Heart left ventricle (tissue), 16 donors: ENCODE results near the gene OR2T2. TPM values are rescaled to one million over a fixed set of nuclear protein-coding genes. Genes with fewer than 3 reads are reported as not detected.
"Not testable (repeated sequence)": the region's sequence is repeated elsewhere in the genome, so short reads cannot be mapped to it uniquely, and the experiment has no call there.

Experiments
- ATAC-seq, 4 donors: fragments of 200-7000 bp; cut with Tn5 transposase; one replicate each; pipeline ENCODE4 v1.9.1; 2020 to 2022; ENCODE audit warnings: moderate library complexity in 4 of 4, mild to moderate bottlenecking in 3 of 4, moderate number of reproducible peaks in 1 of 4
- DNase-seq, 5 donors: peaks; one replicate each; pipeline ENCODE4 v3.0.0-alpha.2; 2020
- H3K27ac ChIP-seq, 12 donors: fragments of 200-600 bp; sonication (generic) in 4 of 12; one replicate each; pipeline versions ENCODE4 v1.5.0 to v1.8.0; 2016 to 2022; ENCODE audit warnings: mild to moderate bottlenecking in 2 of 12
- H3K27me3 ChIP-seq, 9 donors: fragments of 200-600 bp; sonication (generic) in 2 of 9; one replicate each; pipeline versions ENCODE4 v1.5.1 to v1.8.0; 2016 to 2022; ENCODE audit warnings: mild to moderate bottlenecking in 3 of 9
- H3K36me3 ChIP-seq, 9 donors: fragments of 200-600 bp; sonication (generic) in 2 of 9; one replicate each; pipeline versions ENCODE4 v1.5.0 to v1.8.0; 2018 to 2022; ENCODE audit warnings: mild to moderate bottlenecking in 2 of 9
- H3K4me1 ChIP-seq, 12 donors: fragments of 200-600 bp; sonication (generic) in 4 of 12; one replicate each; pipeline versions ENCODE4 v1.5.0 to v1.8.0; 2016 to 2022; ENCODE audit warnings: mild to moderate bottlenecking in 3 of 12
- H3K4me3 ChIP-seq, 12 donors: fragments of 200-600 bp; sonication (generic) in 4 of 12; one replicate each; pipeline versions ENCODE4 v1.5.0 to v1.8.0; 2017 to 2022; ENCODE audit warnings: mild to moderate bottlenecking in 9 of 12, moderate library complexity in 4 of 12
- H3K9me3 ChIP-seq, 12 donors: fragments of 200-600 bp; sonication (generic) in 4 of 12; one replicate each; pipeline versions ENCODE4 v1.5.0 to v1.8.0; 2016 to 2022; ENCODE audit warnings: mild to moderate bottlenecking in 1 of 12
- POLR2A ChIP-seq, 2 donors: fragments of 450-650 bp; IDR thresholded peaks; one replicate each; pipeline ENCODE4 v1.6.1; 2017; ENCODE audit warnings: antibody characterized with exemption in 2 of 2, mild to moderate bottlenecking in 2 of 2, moderate library complexity in 2 of 2
- WGBS, 4 donors: extraction: QIAGEN DNeasy Blood & Tissue Kit in 2 of 4; methylation state at CpG; one replicate each; pipeline versions ENCODE4 v1.1.5 to v1.1.7; 2013 to 2018; 5-methylcytosine and 5-hydroxymethylcytosine counted together
- intact Hi-C, 10 donors: fragments of 100-400 bp; cut with DNase I; formaldehyde crosslinking; loops; one replicate each; pipeline versions ENCODE4 v1.11.1 to v1.14.2; 2022
- long read RNA-seq, 3 donors: library from polyadenylated mRNA; unstranded; transcript quantifications; one replicate each; pipeline ENCODE4 v2.0.0, GENCODE V29; 2020 to 2021
- polyA plus RNA-seq, 2 donors: library from polyadenylated mRNA; stranded (reverse); fragments of 200-250 nt; gene quantifications; one replicate each; pipeline ENCODE4 v1.2.3, GENCODE V29; 2013
- total RNA-seq, 9 donors: library from RNA; depleted of rRNA in 2 of 9; stranded (reverse); fragments of >200 nt in 2 of 9; fragmentation: NEBNext Ultra II Directional in 3 of 9; extraction: Animal tissue kit (Norgen Biotek cat#: 25700) in 3 of 9; gene quantifications; one replicate each; pipeline versions ENCODE4 v1.1.0 to v1.2.4, GENCODE V29; 2016 to 2023
- TF ChIP-seq, protein P1 (sequence below), 12 donors: fragments of 200-600 bp; sonication (generic) in 4 of 12; IDR thresholded peaks; one replicate each; pipeline versions ENCODE4 v1.5.0 to v1.8.0; 2018 to 2022; ENCODE audit warnings: antibody characterized with exemption in 12 of 12, mild to moderate bottlenecking in 5 of 12
- donor health status: ischemic (EF 13 %, LVEDD 7.1; RV severe dilation, severe dysfunction).
- donor health status: healthy with polysubstance abuse.
- donor health status: DM: no; HTN: yes; CAD: no.
- donor health status: DM: no; HTN: no; CAD: no.
- donor health status: ischemic (EF 25% LVEDD 6.9; RV normal size, moderate dysfunction).
- donor health status: ischemic (EF 25% LVEDD 5.7; RV mildly dilated, moderate dysfunction).
- donor health status: healthy.
- donor health status: DM: yes; HTN: yes; CAD: no.
- donor health status: ischemic (EF 35%, LVEDD 5.7; RV mildly dilated, moderate dysfunction).
- donor health status: nonischemic (EF 11% LVEDD 7.7; RV severe dilation, severe dysfunction).
- donor health status: DM: yes; HTN: yes; CAD: no.
- donor health status: PGD.
- donor health status: ischemic (EF 29% LVEDD 5.4; RV normal size, mild dysfunction).
- donor health status: nonischemic (EF 23%, LVEDD 6.1; RV moderate dilation, normal function).

Gene OR2T2, protein sequence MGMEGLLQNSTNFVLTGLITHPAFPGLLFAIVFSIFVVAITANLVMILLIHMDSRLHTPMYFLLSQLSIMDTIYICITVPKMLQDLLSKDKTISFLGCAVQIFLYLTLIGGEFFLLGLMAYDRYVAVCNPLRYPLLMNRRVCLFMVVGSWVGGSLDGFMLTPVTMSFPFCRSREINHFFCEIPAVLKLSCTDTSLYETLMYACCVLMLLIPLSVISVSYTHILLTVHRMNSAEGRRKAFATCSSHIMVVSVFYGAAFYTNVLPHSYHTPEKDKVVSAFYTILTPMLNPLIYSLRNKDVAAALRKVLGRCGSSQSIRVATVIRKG
- total RNA-seq, result not detected
- polyA plus RNA-seq, result not detected
- long read RNA-seq, donor 1, result 0 reads
- long read RNA-seq, donor 2, result 0 reads
- long read RNA-seq, donor 3, result 0 reads

DNA sequence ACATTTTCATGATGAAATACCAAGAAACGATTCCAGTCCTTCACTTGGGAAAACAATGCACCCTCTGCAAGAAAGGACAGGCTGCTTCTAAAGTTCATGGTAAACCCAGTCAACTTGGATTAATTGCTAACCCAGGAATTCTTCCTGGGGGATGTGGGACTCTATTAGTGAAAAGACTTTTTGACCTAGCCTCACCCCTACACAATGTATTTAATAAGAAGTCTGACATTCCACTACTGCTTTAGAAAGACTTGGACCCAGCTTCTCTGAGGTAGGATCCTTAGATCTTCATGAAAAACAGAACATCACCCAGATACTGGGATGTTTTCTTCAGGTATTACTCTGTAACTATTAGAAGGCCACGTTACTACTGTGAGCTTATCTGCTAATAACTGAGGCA is at the start of gene OR2T2:
Gene OR2T2 (plus strand): TSS at position 239 of the 400 bp plus-strand sequence. CDS start 7,161 bp downstream, outside the sequence.
- intact Hi-C loops, result loop anchor here in 1 of 10 donors (10.0 kb wide), 1 partner anchor 199 kb away; the partner anchor contains the start of gene OR2T35
- not testable (repeated sequence) for H3K27me3 ChIP-seq, H3K4me1 ChIP-seq, ATAC-seq, H3K4me3 ChIP-seq, H3K36me3 ChIP-seq, DNase-seq, H3K9me3 ChIP-seq, H3K27ac ChIP-seq
- 62 to 69% methylated on average over 1 of the region's 2 CpGs; no CpG with 5 or more reads in 2 of the 4 donors for WGBS, 4 donors

DNA sequence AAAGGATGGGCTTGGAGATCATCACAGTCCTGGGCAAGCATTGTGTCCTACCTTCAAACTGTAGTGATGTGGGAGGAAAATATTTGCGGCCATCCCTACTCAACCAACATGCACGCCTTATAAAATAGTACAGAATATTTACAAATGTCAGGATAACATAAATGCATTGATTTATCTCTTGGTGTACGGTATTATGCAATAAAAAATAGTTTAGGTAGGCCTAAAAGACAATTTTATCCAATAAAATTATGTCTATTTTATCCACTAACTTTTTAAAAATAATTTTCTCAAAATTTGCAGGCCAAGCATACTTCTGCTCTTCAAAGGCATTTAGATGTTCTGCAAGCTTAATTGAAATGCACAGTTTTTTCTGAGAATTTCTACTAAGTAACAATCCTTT is 42.7 kb upstream of the OR2T2 start, which contains the start of gene OR2T1:
Gene OR2T1 (plus strand): TSS at position 301 of the 400 bp plus-strand sequence. CDS start 3,100 bp downstream, outside the sequence.
- Histone ChIP-seq H3K4me1 (no peaks in the 10 kb centered on the region), H3K9me3 (no peaks in the 10 kb centered on the region), H3K27ac (no peak within 1 kb of the TSS), H3K27me3 (peaks cover 0 to 5% (median 0%) of the 10 kb centered on the region in 9 donors), H3K36me3 (no peaks in the 10 kb centered on the region), H3K4me3 (no peak within 1 kb of the TSS)
- DNase-seq (no peak), ATAC-seq (no peak)
- 62 to 70% (median 66%) methylated on average over 3 of the region's 3 CpGs for WGBS, 4 donors
- TF ChIP-seq POLR2A (IDR thresholded peaks at IDR 0.05), result no peak
- TF ChIP-seq, protein P1, sequence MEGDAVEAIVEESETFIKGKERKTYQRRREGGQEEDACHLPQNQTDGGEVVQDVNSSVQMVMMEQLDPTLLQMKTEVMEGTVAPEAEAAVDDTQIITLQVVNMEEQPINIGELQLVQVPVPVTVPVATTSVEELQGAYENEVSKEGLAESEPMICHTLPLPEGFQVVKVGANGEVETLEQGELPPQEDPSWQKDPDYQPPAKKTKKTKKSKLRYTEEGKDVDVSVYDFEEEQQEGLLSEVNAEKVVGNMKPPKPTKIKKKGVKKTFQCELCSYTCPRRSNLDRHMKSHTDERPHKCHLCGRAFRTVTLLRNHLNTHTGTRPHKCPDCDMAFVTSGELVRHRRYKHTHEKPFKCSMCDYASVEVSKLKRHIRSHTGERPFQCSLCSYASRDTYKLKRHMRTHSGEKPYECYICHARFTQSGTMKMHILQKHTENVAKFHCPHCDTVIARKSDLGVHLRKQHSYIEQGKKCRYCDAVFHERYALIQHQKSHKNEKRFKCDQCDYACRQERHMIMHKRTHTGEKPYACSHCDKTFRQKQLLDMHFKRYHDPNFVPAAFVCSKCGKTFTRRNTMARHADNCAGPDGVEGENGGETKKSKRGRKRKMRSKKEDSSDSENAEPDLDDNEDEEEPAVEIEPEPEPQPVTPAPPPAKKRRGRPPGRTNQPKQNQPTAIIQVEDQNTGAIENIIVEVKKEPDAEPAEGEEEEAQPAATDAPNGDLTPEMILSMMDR (IDR thresholded peaks at IDR 0.05), result no peak
- intact Hi-C loops, result loop anchor here in 1 of 10 donors (5.0 kb wide), 1 partner anchor 405 kb away; no protein-coding TSS in a partner anchor

DNA sequence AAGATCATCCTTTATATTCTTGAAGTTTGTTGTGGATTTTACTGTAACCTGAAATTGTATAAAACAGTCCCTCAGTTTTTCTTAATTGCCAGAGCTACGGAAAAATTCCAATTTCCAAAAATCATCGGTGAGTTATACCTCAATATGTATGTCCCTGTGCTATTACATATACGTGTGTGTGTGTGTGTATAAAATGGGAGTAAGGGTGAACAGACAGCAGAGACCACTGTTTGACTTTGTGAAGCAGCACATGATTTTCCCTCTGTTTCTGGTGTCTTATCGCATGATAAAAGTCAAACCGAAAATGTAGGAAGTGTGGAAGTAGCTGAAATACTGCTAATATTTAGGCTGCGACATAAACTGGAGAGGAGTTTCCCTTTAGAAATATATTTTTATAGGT is 41.4 kb upstream of the OR2T2 start:
- Histone ChIP-seq H3K27me3 (no peaks in the 10 kb centered on the region), H3K27ac (no peak overlapping the region), H3K4me1 (no peaks in the 10 kb centered on the region), H3K36me3 (no peaks in the 10 kb centered on the region), H3K4me3 (no peak overlapping the region), H3K9me3 (no peaks in the 10 kb centered on the region)
- intact Hi-C loops, result loop anchor here in 1 of 10 donors (5.0 kb wide), 1 partner anchor 403 kb away; no protein-coding TSS in a partner anchor
- ATAC-seq (no peak), DNase-seq (no peak)
- WGBS, 4 donors, result 85 to 89% (median 87%) methylated on average over 6 of the region's 6 CpGs
- TF ChIP-seq, protein P1 (IDR thresholded peaks at IDR 0.05), result no peak
- TF ChIP-seq POLR2A (IDR thresholded peaks at IDR 0.05), result no peak

DNA sequence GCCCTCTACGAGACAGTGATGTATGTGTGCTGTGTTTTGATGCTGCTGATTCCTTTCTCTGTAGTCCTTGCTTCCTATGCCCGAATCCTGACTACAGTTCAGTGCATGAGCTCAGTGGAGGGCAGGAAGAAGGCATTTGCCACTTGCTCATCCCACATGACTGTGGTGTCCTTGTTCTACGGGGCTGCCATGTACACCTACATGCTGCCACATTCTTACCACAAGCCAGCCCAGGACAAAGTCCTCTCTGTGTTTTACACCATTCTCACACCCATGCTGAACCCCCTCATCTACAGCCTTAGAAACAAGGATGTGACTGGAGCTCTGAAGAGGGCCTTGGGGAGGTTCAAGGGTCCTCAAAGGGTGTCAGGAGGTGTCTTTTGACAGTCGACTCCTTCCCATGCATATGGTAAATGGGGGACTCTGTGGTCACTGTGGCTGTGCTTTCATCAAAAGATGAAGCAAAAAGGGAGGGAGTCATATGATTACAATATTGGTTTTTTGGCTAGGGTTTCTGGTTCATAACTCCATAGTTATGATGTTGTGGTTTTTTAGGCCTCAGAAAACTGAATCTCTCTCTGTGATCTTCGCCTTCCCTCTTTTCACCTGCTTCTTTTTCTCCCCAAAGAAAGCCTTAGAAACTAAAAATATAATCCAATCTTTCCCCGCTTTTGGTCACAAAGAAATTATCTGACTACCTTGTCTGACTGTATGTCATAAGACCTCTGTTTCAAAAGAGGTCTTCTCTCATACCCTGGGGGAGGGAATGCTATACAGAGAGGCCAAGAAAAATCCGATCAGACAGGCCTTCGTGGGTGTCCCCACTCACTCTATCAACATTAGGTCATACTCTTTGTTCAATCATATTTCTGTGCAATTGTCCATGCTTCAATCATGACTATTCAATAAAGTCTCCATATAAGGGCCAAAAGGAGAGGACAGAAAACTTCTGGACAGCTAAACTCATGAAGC is 38.4 kb upstream of the OR2T2 start:
- Histone ChIP-seq H3K4me1 (no peaks in the 10 kb centered on the region), H3K36me3 (no peaks in the 10 kb centered on the region), H3K27me3 (no peaks in the 10 kb centered on the region), H3K27ac (no peak overlapping the region), H3K4me3 (no peak overlapping the region), H3K9me3 (peaks cover 0 to 18% (median 2%) of the 10 kb centered on the region in 12 donors)
- DNase-seq (no peak), ATAC-seq (no peak)
- 50 to 62% (median 57%) methylated on average over 8 of the region's 8 CpGs for WGBS, 4 donors
- intact Hi-C loops, result no loop called here
- TF ChIP-seq POLR2A (IDR thresholded peaks at IDR 0.05), result no peak
- TF ChIP-seq, protein P1 (IDR thresholded peaks at IDR 0.05), result no peak
